OCI-LY3 (cell line): Measurements from ENCODE around the gene VIL1.

Source experiments
- CTCF ChIP-seq: fragments of 200-600, 300-600 bp; sonication (generic); IDR thresholded peaks from 2 replicates; pipeline ENCODE4 v1.5.1; 2014; ENCODE audit warnings: antibody characterized with exemption, low read length, low read depth
- EZH2phosphoT487 ChIP-seq: fragments of 200-600 bp; shearing (Covaris generic); IDR thresholded peaks from 2 replicates; pipeline ENCODE4 v1.6.1; 2018; ENCODE audit warnings: antibody characterized with exemption, mixed run types, low read depth

- TF ChIP-seq CTCF, result no peak
- no peak for TF ChIP-seq EZH2phosphoT487
These were observed 37.0 kb upstream of the VIL1 start, which contains the start of gene SLC11A1 for GRCh38 chr2:218381916-218382366.
